Aorta (tissue), 5 donors: ENCODE measurements around the gene TBL1X. TPM values are rescaled to one million over a fixed set of nuclear protein-coding genes. Genes with fewer than 3 reads are reported as not detected.

Experiments used
- ATAC-seq: fragments of 200-7000 bp; cut with Tn5 transposase; one replicate; pipeline ENCODE4 v1.9.1; 2022; ENCODE audit warnings: moderate library complexity; ENCODE audit not compliant: low FRiP score
- DNase-seq, 2 donors: peaks; one replicate each; pipeline ENCODE4 v3.0.0-alpha.2; 2020
- H3K27ac ChIP-seq, 2 donors: one replicate each; pipeline ENCODE4 v1.5.1; 2013; ENCODE audit warnings: low read length in 2 of 2, mild to moderate bottlenecking in 2 of 2, moderate library complexity in 2 of 2, control low read depth in 1 of 2, inconsistent platforms in 1 of 2, low read depth in 1 of 2
- H3K27me3 ChIP-seq, 2 donors: one replicate each; pipeline ENCODE4 v1.6.1; 2013; ENCODE audit warnings: control low read depth in 1 of 2, low read length in 1 of 2, mild to moderate bottlenecking in 1 of 2, moderate library complexity in 1 of 2; ENCODE audit not compliant: insufficient read depth in 2 of 2, control insufficient read depth in 1 of 2
- H3K36me3 ChIP-seq, 2 donors: one replicate each; pipeline ENCODE4 v1.6.1; 2013; ENCODE audit warnings: control low read depth in 1 of 2, low read length in 1 of 2, mild to moderate bottlenecking in 1 of 2; ENCODE audit not compliant: insufficient read depth in 2 of 2, control insufficient read depth in 1 of 2
- H3K4me1 ChIP-seq, 2 donors: one replicate each; pipeline ENCODE4 v1.6.1; 2013; ENCODE audit warnings: low read length in 2 of 2, control low read depth in 1 of 2, mild to moderate bottlenecking in 1 of 2, moderate library complexity in 1 of 2; ENCODE audit not compliant: insufficient read depth in 2 of 2, control insufficient read depth in 1 of 2
- H3K4me3 ChIP-seq, 2 donors: one replicate each; pipeline ENCODE4 v1.5.1; 2013; ENCODE audit warnings: low read length in 2 of 2, control low read depth in 1 of 2, mild to moderate bottlenecking in 1 of 2
- H3K9me3 ChIP-seq: one replicate; pipeline ENCODE4 v1.6.1; 2013; ENCODE audit warnings: mild to moderate bottlenecking, low read length; ENCODE audit not compliant: control insufficient read depth
- WGBS, 2 donors: extraction: QIAGEN DNeasy Blood & Tissue Kit; methylation state at CpG; one replicate each; pipeline ENCODE4 v1.1.7; 2013; 5-methylcytosine and 5-hydroxymethylcytosine counted together
- intact Hi-C, 2 donors: fragments of 100-400 bp; cut with DNase I; formaldehyde crosslinking; loops; one replicate each; pipeline versions ENCODE4 v1.14.2 to v1.15.0; 2022
- polyA plus RNA-seq, 2 donors: library from polyadenylated mRNA; stranded (reverse); fragments of 200-250 nt; gene quantifications; one replicate each; pipeline ENCODE4 v1.2.3, GENCODE V29; 2013
- total RNA-seq, 2 donors: library from RNA; stranded (reverse); fragmentation: NEBNext Ultra II Directional; extraction: Animal tissue kit (Norgen Biotek cat#: 25700); gene quantifications; one replicate each; pipeline ENCODE4 v1.2.1, GENCODE V29; 2021
- donor health status: healthy with polysubstance abuse.
- donor health status: Bipolar disorder and iron deficiency.
- donor health status: DM: no; HTN: no; CAD: no.
- donor health status: DM: no; HTN: no; CAD: no.
- donor health status: DM: yes; HTN: yes; CAD: no.

Gene TBL1X
- total and polyA plus RNA-seq, 4 donors: 8.9 to 81.2 (median 27.5) TPM

- no peak for ATAC-seq
- H3K27ac ChIP-seq: no peak overlapping the region
- H3K4me1 ChIP-seq: peaks cover 0 to 9% of the 10 kb centered on the region in 2 donors
- H3K9me3 ChIP-seq: no peaks in the 10 kb centered on the region
- no peak for DNase-seq
- no peaks in the 10 kb centered on the region for H3K27me3 ChIP-seq
- no peaks in the 10 kb centered on the region for H3K36me3 ChIP-seq
- intact Hi-C loops: no loop called here
- no peak overlapping the region for H3K4me3 ChIP-seq
- 57 to 73% methylated on average over 6 of the region's 6 CpGs for WGBS, 2 donors
Observed at GRCh38 chrX:9664224-9664623, 199.4 kb downstream of the TBL1X start.

GRCh38 chrX:9665113-9665512 lies 200.3 kb downstream of the TBL1X start:
- intact Hi-C loops: no loop called here
- H3K4me3 ChIP-seq: no peak overlapping the region
- no peaks in the 10 kb centered on the region for H3K27me3 ChIP-seq
- no peak for ATAC-seq
- no peaks in the 10 kb centered on the region for H3K9me3 ChIP-seq
- no peaks in the 10 kb centered on the region for H3K36me3 ChIP-seq
- H3K27ac ChIP-seq: no peak overlapping the region
- 11 to 39% methylated on average over 4 of the region's 4 CpGs for WGBS, 2 donors
- peaks cover 0 to 11% of the 10 kb centered on the region in 2 donors for H3K4me1 ChIP-seq
- DNase-seq: no peak

- 2 to 3% methylated on average over 3 of the region's 3 CpGs for WGBS, 2 donors
- intact Hi-C loops: no loop called here
- peaks cover 0 to 14% of the 10 kb centered on the region in 2 donors for H3K4me1 ChIP-seq
- ATAC-seq (no peak), DNase-seq (no peak)
- H3K9me3 ChIP-seq: no peaks in the 10 kb centered on the region
- H3K36me3 ChIP-seq: no peaks in the 10 kb centered on the region
- no peak overlapping the region for H3K4me3 ChIP-seq
- no peaks in the 10 kb centered on the region for H3K27me3 ChIP-seq
- no peak overlapping the region for H3K27ac ChIP-seq
Observed at GRCh38 chrX:9668537-9668936, 203.7 kb downstream of the TBL1X start.

GRCh38 chrX:9670136-9670814 lies 205.4 kb downstream of the TBL1X start:
- DNase-seq (no peak), ATAC-seq (no peak)
- no peaks in the 10 kb centered on the region for H3K27me3 ChIP-seq
- no peaks in the 10 kb centered on the region for H3K36me3 ChIP-seq
- H3K4me3 ChIP-seq: no peak overlapping the region
- WGBS, 2 donors: 58 to 66% methylated on average over 8 of the region's 8 CpGs
- intact Hi-C loops: loop anchor here (10.0 kb wide), 3 partner anchors 105 to 205 kb away; partner anchors contain the start of gene TBL1X (in 1 of the 2)
- peaks cover 0 to 14% of the 10 kb centered on the region in 2 donors for H3K4me1 ChIP-seq
- H3K9me3 ChIP-seq: no peaks in the 10 kb centered on the region
- peak overlapping the region in 1 of 2 donors; percentile 14 for H3K27ac ChIP-seq

GRCh38 chrX:9671998-9672397 lies 207.1 kb downstream of the TBL1X start:
- no peak for ATAC-seq

GRCh38 chrX:9676306-9676705 lies 211.4 kb downstream of the TBL1X start:
- H3K36me3 ChIP-seq: no peaks in the 10 kb centered on the region
- intact Hi-C loops: loop anchor here (10.0 kb wide), 3 partner anchors 112 to 212 kb away; partner anchors contain the start of gene TBL1X (in 1 of the 2)
- no peaks in the 10 kb centered on the region for H3K9me3 ChIP-seq
- H3K4me3 ChIP-seq: no peak overlapping the region
- peak overlapping the region in 1 of 2 donors; percentile 44 for H3K27ac ChIP-seq
- ATAC-seq (no peak), DNase-seq (no peak)
- WGBS, 2 donors: 37 to 45% methylated on average over 13 of the region's 13 CpGs
- H3K4me1 ChIP-seq: peaks cover 0 to 2% of the 10 kb centered on the region in 2 donors
- H3K27me3 ChIP-seq: no peaks in the 10 kb centered on the region

More at GRCh38 chrX:9671998-9672397, 207.1 kb downstream of the TBL1X start:
- intact Hi-C loops: loop anchor here (10.0 kb wide), 3 partner anchors 107 to 207 kb away; partner anchors contain the start of gene TBL1X (in 1 of the 2)
- Histone ChIP-seq H3K27me3 (no peaks in the 10 kb centered on the region), H3K27ac (no peak overlapping the region), H3K36me3 (no peaks in the 10 kb centered on the region), H3K4me3 (no peak overlapping the region), H3K4me1 (peaks cover 2 to 8% of the 10 kb centered on the region in 2 donors), H3K9me3 (no peaks in the 10 kb centered on the region)
- DNase-seq: no peak
- WGBS, 2 donors: 85 to 94% methylated on average over 3 of the region's 3 CpGs

- ATAC-seq: no peak
- 49 to 56% methylated on average over 6 of the region's 6 CpGs for WGBS, 2 donors
- Histone ChIP-seq H3K27me3 (no peaks in the 10 kb centered on the region), H3K9me3 (no peaks in the 10 kb centered on the region), H3K27ac (no peak overlapping the region), H3K36me3 (no peaks in the 10 kb centered on the region), H3K4me1 (peaks cover 0 to 2% of the 10 kb centered on the region in 2 donors), H3K4me3 (no peak overlapping the region)
- intact Hi-C loops: loop anchor here (10.0 kb wide), 3 partner anchors 112 to 212 kb away; partner anchors contain the start of gene TBL1X (in 1 of the 2)
- no peak for DNase-seq
Observed at GRCh38 chrX:9676738-9677097, 211.9 kb downstream of the TBL1X start.

GRCh38 chrX:9677098-9677739 lies 212.4 kb downstream of the TBL1X start:
- Histone ChIP-seq H3K9me3 (no peaks in the 10 kb centered on the region), H3K36me3 (no peaks in the 10 kb centered on the region), H3K4me3 (no peak overlapping the region), H3K27ac (no peak overlapping the region), H3K27me3 (no peaks in the 10 kb centered on the region), H3K4me1 (peaks cover 0 to 2% of the 10 kb centered on the region in 2 donors)
- ATAC-seq: no peak
- 66 to 67% methylated on average over 7 of the region's 7 CpGs for WGBS, 2 donors
- intact Hi-C loops: loop anchor here (10.0 kb wide), 3 partner anchors 112 to 212 kb away; partner anchors contain the start of gene TBL1X (in 1 of the 2)
- DNase-seq: no peak
